Stimulated activated CD8-positive, alpha-beta memory T cell treated with anti-CD3 and anti-CD28 coated beads, Interleukin-4, amount 100 ng/mL, for 24 hours (primary cell): ENCODE results near the gene TRIM2.
"Not testable (repeated sequence)": the region's sequence is repeated elsewhere in the genome, so short reads cannot be mapped to it uniquely, and the experiment has no call there.

ENCODE experiments used
- DNase-seq: peaks from one replicate; pipeline ENCODE4 v3.0.0-alpha.2; 2020; ENCODE audit warnings: low read depth

The TRIM2 gene

GRCh38 chr4:153189016-153189801, 15.0 kb upstream of the TRIM2 start:
- DNase-seq = no peak

- DNase-seq = no peak
Observed at GRCh38 chr4:153191795-153192363, 12.4 kb upstream of the TRIM2 start.

GRCh38 chr4:153197301-153197700, 6.9 kb upstream of the TRIM2 start:
- DNase-seq = no peak

GRCh38 chr4:153198719-153199118, 5.5 kb upstream of the TRIM2 start:
- no peak for DNase-seq

GRCh38 chr4:153203746-153204145, 497 bp upstream of the TRIM2 start:
- not testable (repeated sequence) for DNase-seq

- DNase-seq = no peak
Observed at GRCh38 chr4:153204728-153205648, 745 bp downstream of the TRIM2 start.

- no peak for DNase-seq
Observed at GRCh38 chr4:153205757-153206156, 1.5 kb downstream of the TRIM2 start.

GRCh38 chr4:153206534-153206933, 2.3 kb downstream of the TRIM2 start:
- no peak for DNase-seq

- DNase-seq = no peak
Observed at GRCh38 chr4:153207027-153207426, 2.8 kb downstream of the TRIM2 start.

GRCh38 chr4:153207567-153207966, 3.3 kb downstream of the TRIM2 start:
- DNase-seq = no peak

GRCh38 chr4:153209410-153209809, 5.2 kb downstream of the TRIM2 start:
- DNase-seq = no peak

- DNase-seq = no peak
Observed at GRCh38 chr4:153210727-153211126, 6.5 kb downstream of the TRIM2 start.

GRCh38 chr4:153211986-153212728, 7.9 kb downstream of the TRIM2 start:
- DNase-seq = no peak

- DNase-seq = no peak
Observed at GRCh38 chr4:153212736-153213135, 8.5 kb downstream of the TRIM2 start.

- DNase-seq = no peak
Observed at GRCh38 chr4:153215921-153216320, 11.7 kb downstream of the TRIM2 start.

GRCh38 chr4:153216546-153216945, 12.3 kb downstream of the TRIM2 start:
- DNase-seq = no peak

GRCh38 chr4:153217440-153217839, 13.2 kb downstream of the TRIM2 start:
- DNase-seq = no peak

- no peak for DNase-seq
Observed at GRCh38 chr4:153218961-153219360, 14.7 kb downstream of the TRIM2 start.

- DNase-seq = no peak
Observed at GRCh38 chr4:153220682-153221395, 16.6 kb downstream of the TRIM2 start.

GRCh38 chr4:153221783-153222706, 17.8 kb downstream of the TRIM2 start:
- no peak for DNase-seq
